ENCODE measurements around the gene COX7B2.

- no peak for TF ChIP-seq POLR2A (IDR thresholded peaks at IDR 0.05)
- TF ChIP-seq CTCF (IDR thresholded peaks at IDR 0.05) = no peak
Measured at GRCh38 chr4:46720055-46720454, 189.0 kb downstream of the COX7B2 start.

All from esophagus squamous epithelium (tissue), 4 donors.